Endothelial cell of umbilical vein (primary cell): ENCODE data around the gene HSPG2. TPM values are rescaled to one million over a fixed set of nuclear protein-coding genes. Genes with fewer than 3 reads are reported as not detected.
A peak's percentile ranks its signal among the peaks of the same experiment; 100 is the strongest.

ENCODE experiments used
- BruUV-seq: library from RNA; stranded (reverse); fragments of 400-500 nt; replicated peaks from 2 replicates; lab custom pipeline; 2021; lab: Mats Ljungman, UMichigan
- CTCF ChIA-PET: fragments of 300-600, 350-600 bp; sonication (Branson Sonifier 250); formaldehyde crosslinking; loops from one replicate; lab custom pipeline; 2021; ENCODE audit warnings: antibody characterized with exemption, inconsistent platforms; lab: Charles Lee
- POLR2A ChIA-PET: fragments of 300-600, 350-600 bp; sonication (Branson Sonifier 250); formaldehyde crosslinking; loops from one replicate; lab custom pipeline; 2021; ENCODE audit warnings: antibody characterized with exemption, inconsistent platforms; lab: Charles Lee
- DNase-seq: peaks from one replicate; pipeline ENCODE4 v3.0.0-alpha.2; 2011; ENCODE audit warnings: low read depth, low spot score
- FAIRE-seq: peaks from 2 replicates; lab custom pipeline; 2011; peaks lifted over from hg19 to GRCh38; lab: Jason Lieb, UNC
- H2AFZ ChIP-seq: 2 replicates; pipeline ENCODE4 v1.6.0; 2012; ENCODE audit warnings: low read depth, low read length, control low read depth, inconsistent platforms
- H3K27ac ChIP-seq: 2 replicates; pipeline ENCODE4 v1.5.1; 2011; ENCODE audit warnings: low read depth, mild to moderate bottlenecking, control low read depth, low read length, moderate library complexity; ENCODE audit not compliant: insufficient read depth
- H3K27me3 ChIP-seq, 2 experiments: 2 replicates each; pipeline versions ENCODE4 v1.6.0 to v1.6.1; 2011; ENCODE audit warnings: low read length in 2 of 2, mixed read lengths in 1 of 2; ENCODE audit not compliant: control insufficient read depth in 2 of 2, insufficient read depth in 2 of 2
- H3K36me3 ChIP-seq, 2 experiments: 2 replicates in 1 of 2; 3 replicates in 1 of 2; pipeline ENCODE4 v1.5.1; 2011; ENCODE audit warnings: low read length in 2 of 2, mild to moderate bottlenecking in 1 of 2, moderate library complexity in 1 of 2; ENCODE audit not compliant: control insufficient read depth in 2 of 2, insufficient read depth in 2 of 2; ENCODE audit errors: extremely low read depth in 1 of 2
- H3K4me1 ChIP-seq: 3 replicates; pipeline ENCODE4 v1.5.1; 2011; ENCODE audit warnings: mild to moderate bottlenecking, low read length; ENCODE audit not compliant: control insufficient read depth, insufficient read depth; ENCODE audit errors: extremely low read depth
- H3K4me2 ChIP-seq: 2 replicates; pipeline ENCODE4 v1.6.1; 2011; ENCODE audit warnings: low read length, control low read depth, mixed read lengths; ENCODE audit not compliant: insufficient read depth
- H3K4me3 ChIP-seq, 3 experiments: fragments of 200-600 bp in 1 of 3; sonication (generic), shearing (Covaris generic) in 1 of 3; replicated peaks in 1 of 3; 2 replicates each; pipeline ENCODE4 v1.5.1; 2011 to 2016; ENCODE audit warnings: control low read depth in 3 of 3, low read length in 3 of 3, mild to moderate bottlenecking in 2 of 3, inconsistent platforms in 1 of 3, low read depth in 1 of 3, moderate library complexity in 1 of 3; ENCODE audit not compliant: insufficient read depth in 1 of 3
- H3K79me2 ChIP-seq: 2 replicates; pipeline ENCODE4 v1.6.0; 2012; ENCODE audit warnings: low read length, inconsistent platforms; ENCODE audit not compliant: control insufficient read depth, insufficient read depth
- H3K9ac ChIP-seq: replicated peaks from 2 replicates; pipeline ENCODE3; 2011; ENCODE audit warnings: low read length, control low read depth; ENCODE audit not compliant: insufficient read depth; ENCODE audit errors: extremely low read depth
- H3K9me1 ChIP-seq: replicated peaks from 3 replicates; pipeline ENCODE4 v1.6.0; 2011; ENCODE audit warnings: mild to moderate bottlenecking, low read length; ENCODE audit not compliant: control insufficient read depth, insufficient read depth; ENCODE audit errors: extremely low read depth
- H3K9me3 ChIP-seq: replicated peaks from 2 replicates; pipeline ENCODE4 v1.5.1; 2012; ENCODE audit warnings: low read length, inconsistent platforms; ENCODE audit not compliant: control insufficient read depth, insufficient read depth
- H4K20me1 ChIP-seq: replicated peaks from 2 replicates; pipeline ENCODE3; 2011; ENCODE audit warnings: mild to moderate bottlenecking, low read length; ENCODE audit not compliant: control insufficient read depth, insufficient read depth; ENCODE audit errors: extremely low read depth
- EZH2 ChIP-seq: IDR thresholded peaks from 2 replicates; pipeline ENCODE4 v1.6.1; 2012; ENCODE audit warnings: borderline replicate concordance, low read depth, mild to moderate bottlenecking, moderate library complexity, low read length, inconsistent platforms; ENCODE audit not compliant: severe bottlenecking
- GATA2 ChIP-seq: IDR thresholded peaks from 2 replicates; pipeline ENCODE4 v1.7.0; 2011; ENCODE audit warnings: low read depth, mild to moderate bottlenecking, moderate library complexity, mixed read lengths, low read length; ENCODE audit not compliant: insufficient read length, insufficient read depth
- JUN ChIP-seq: IDR thresholded peaks from 2 replicates; pipeline ENCODE4 v1.6.1; 2011; ENCODE audit warnings: borderline replicate concordance, low read depth; ENCODE audit not compliant: insufficient read length, insufficient read depth
- MYC ChIP-seq: IDR thresholded peaks from one replicate; pipeline ENCODE4 v1.6.1; 2011; ENCODE audit warnings: mild to moderate bottlenecking, low read depth, low read length
- POLR2A ChIP-seq: IDR thresholded peaks from 2 replicates; pipeline ENCODE4 v1.6.1; 2012; ENCODE audit warnings: low read depth, mild to moderate bottlenecking, control low read depth, low read length
- dilution Hi-C: fragments of 300-500 bp; cut with MboI; formaldehyde crosslinking; loops from one replicate; pipeline ENCODE4 v1.15.0; 2019; ENCODE audit warnings: low sequenced_read_pairs; ENCODE audit not compliant: extremely low pct_ligation_motif_present
- intact Hi-C: fragments of 100-400 bp; cut with micrococcal nuclease; formaldehyde crosslinking; loops from one replicate; pipeline ENCODE4 v1.10.0; 2022
- polyA plus RNA-seq, 4 experiments: library from polyadenylated mRNA; depleted of rRNA in 3 of 4; stranded (reverse) in 3 of 4; unstranded in 1 of 4; fragments of >200 nt; gene quantifications; 2 replicates each; pipeline versions ENCODE4 v1.2.1 to v1.2.3, GENCODE V29; 2011 to 2012; ENCODE audit warnings: missing spikeins in 1 of 4
- total RNA-seq: library from RNA; stranded (reverse); gene quantifications from 2 replicates; pipeline ENCODE4 v1.2.3, GENCODE V29; 2021
- TF ChIP-seq, protein P1 (sequence below), 2 donors: IDR thresholded peaks; 1 replicate in 1 of 2; 2 replicates in 1 of 2; pipeline ENCODE4 v1.5.1; 2011; ENCODE audit warnings: low read length in 2 of 2, mild to moderate bottlenecking in 2 of 2, moderate library complexity in 2 of 2, control low read depth in 1 of 2, inconsistent platforms in 1 of 2, low read depth in 1 of 2; ENCODE audit not compliant: insufficient read depth in 1 of 2; ENCODE audit errors: extremely low read depth in 1 of 2

HSPG2 gene
- total and polyA plus RNA-seq, 2 donors (not counting 3 experiments of a cell fraction or from before 2014, with no cell fraction given) = 734 to 3,499 TPM

DNA sequence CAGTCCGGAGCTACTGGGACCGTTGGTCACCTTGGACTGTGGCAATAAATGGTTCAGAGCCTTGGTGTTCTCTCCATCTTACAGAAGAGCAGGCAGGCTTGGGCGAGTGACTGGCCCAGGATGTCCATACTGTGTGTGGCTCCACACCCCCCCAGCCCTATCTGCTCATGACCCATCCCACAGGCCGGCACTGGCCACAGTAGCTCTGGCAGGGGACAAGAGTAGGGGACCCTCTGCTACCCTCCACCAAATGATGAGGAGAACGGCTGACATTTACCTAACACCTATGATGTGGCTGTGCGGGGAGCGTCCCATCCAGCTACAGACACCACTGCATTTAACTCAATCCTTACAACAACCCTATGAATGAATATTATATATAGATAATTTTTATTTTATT is 111.7 kb downstream of the HSPG2 start:
- H3K79me2 ChIP-seq = peaks cover 2% of the 10 kb centered on the region
- CTCF ChIA-PET = no interaction called here
- DNase-seq (no peak), FAIRE-seq (no peak)
- no peak overlapping the region for H2AFZ ChIP-seq
- H3K9me3 ChIP-seq = no peaks in the 10 kb centered on the region
- no peaks in the 10 kb centered on the region for H4K20me1 ChIP-seq
- intact Hi-C loops (no loop called here), dilution Hi-C loops (no loop called here)
- no peak overlapping the region for H3K9ac ChIP-seq
- H3K27ac ChIP-seq = no peak overlapping the region
- H3K4me3 ChIP-seq = no peak overlapping the region
- H3K27me3 ChIP-seq = no peaks in the 10 kb centered on the region
- no peak for TF ChIP-seq POLR2A
- TF ChIP-seq JUN = no peak
- TF ChIP-seq GATA2 = no peak
- no peak for TF ChIP-seq EZH2
- no peak for TF ChIP-seq MYC
- TF ChIP-seq, protein P1, sequence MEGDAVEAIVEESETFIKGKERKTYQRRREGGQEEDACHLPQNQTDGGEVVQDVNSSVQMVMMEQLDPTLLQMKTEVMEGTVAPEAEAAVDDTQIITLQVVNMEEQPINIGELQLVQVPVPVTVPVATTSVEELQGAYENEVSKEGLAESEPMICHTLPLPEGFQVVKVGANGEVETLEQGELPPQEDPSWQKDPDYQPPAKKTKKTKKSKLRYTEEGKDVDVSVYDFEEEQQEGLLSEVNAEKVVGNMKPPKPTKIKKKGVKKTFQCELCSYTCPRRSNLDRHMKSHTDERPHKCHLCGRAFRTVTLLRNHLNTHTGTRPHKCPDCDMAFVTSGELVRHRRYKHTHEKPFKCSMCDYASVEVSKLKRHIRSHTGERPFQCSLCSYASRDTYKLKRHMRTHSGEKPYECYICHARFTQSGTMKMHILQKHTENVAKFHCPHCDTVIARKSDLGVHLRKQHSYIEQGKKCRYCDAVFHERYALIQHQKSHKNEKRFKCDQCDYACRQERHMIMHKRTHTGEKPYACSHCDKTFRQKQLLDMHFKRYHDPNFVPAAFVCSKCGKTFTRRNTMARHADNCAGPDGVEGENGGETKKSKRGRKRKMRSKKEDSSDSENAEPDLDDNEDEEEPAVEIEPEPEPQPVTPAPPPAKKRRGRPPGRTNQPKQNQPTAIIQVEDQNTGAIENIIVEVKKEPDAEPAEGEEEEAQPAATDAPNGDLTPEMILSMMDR (IDR thresholded peaks at IDR 0.05; ENCODE audit: extremely low read depth in 1 of 2, insufficient read depth in 1 of 2, low read depth in 1 of 2, low read length in 2 of 2) = no peak
- no peak overlapping the region for H3K4me2 ChIP-seq
- no peaks in the 10 kb centered on the region for H3K9me1 ChIP-seq
- H3K36me3 ChIP-seq = peaks cover 60 to 86% of the 10 kb centered on the region in 2 experiments
- POLR2A ChIA-PET = no interaction called here
- peaks cover 7% of the 10 kb centered on the region for H3K4me1 ChIP-seq
- no TSS peak for BruUV-seq

GRCh38 chr1:21824926-21825325 is 112.2 kb downstream of the HSPG2 start:
- H3K36me3 ChIP-seq = peaks cover 56 to 83% of the 10 kb centered on the region in 2 experiments
- dilution Hi-C loops = no loop called here

More at GRCh38 chr1:21824926-21825325, 112.2 kb downstream of the HSPG2 start:
- no peaks in the 10 kb centered on the region for H4K20me1 ChIP-seq
- peaks cover 2% of the 10 kb centered on the region for H3K79me2 ChIP-seq
- no TSS peak for BruUV-seq
- H3K4me3 ChIP-seq = no peak overlapping the region
- FAIRE-seq = no peak
- H2AFZ ChIP-seq = no peak overlapping the region
- H3K4me2 ChIP-seq = no peak overlapping the region
- TF ChIP-seq JUN (no peak), POLR2A (peak; percentile 29)
- no peak overlapping the region for H3K9ac ChIP-seq
- peaks cover 7% of the 10 kb centered on the region for H3K4me1 ChIP-seq
- no peaks in the 10 kb centered on the region for H3K9me1 ChIP-seq
- H3K9me3 ChIP-seq = no peaks in the 10 kb centered on the region
- intact Hi-C loops = no loop called here
- H3K27me3 ChIP-seq = no peaks in the 10 kb centered on the region
- no peak overlapping the region for H3K27ac ChIP-seq
- no peak for DNase-seq
- POLR2A ChIA-PET = no interaction called here
- CTCF ChIA-PET = no interaction called here
